Thoracic aorta (tissue), 2 donors: ENCODE results near the gene HSF2BP. TPM values are rescaled to one million over a fixed set of nuclear protein-coding genes. Genes with fewer than 3 reads are reported as not detected.

Experiments
- ATAC-seq: fragments of 150-250 bp; one replicate; pipeline ENCODE4 v1.8.0; 2017; ENCODE audit warnings: low read depth; ENCODE audit not compliant: insufficient number of reproducible peaks, low FRiP score
- DNase-seq: peaks from one replicate; pipeline ENCODE4 v3.0.0-alpha.2; 2020; ENCODE audit warnings: low spot score
- H3K27ac ChIP-seq, 2 donors: fragments of 200-600 bp; sonication (generic); 1 replicate in 1 of 2; 2 replicates in 1 of 2; pipeline ENCODE4 v1.5.1; 2016; ENCODE audit warnings: mild to moderate bottlenecking in 2 of 2, moderate library complexity in 2 of 2
- H3K27me3 ChIP-seq: fragments of 200-600 bp; sonication (generic); replicated peaks from 2 replicates; pipeline ENCODE4 v1.6.0; 2016; ENCODE audit warnings: mild to moderate bottlenecking; ENCODE audit not compliant: insufficient read depth
- H3K36me3 ChIP-seq: fragments of 200-600 bp; sonication (generic); one replicate; pipeline ENCODE4 v1.5.1; 2016
- H3K4me1 ChIP-seq, 2 donors: fragments of 200-600 bp; sonication (generic); 1 replicate in 1 of 2; 2 replicates in 1 of 2; pipeline versions ENCODE4 v1.5.1 to v1.6.0; 2016; ENCODE audit warnings: low read depth in 2 of 2, mild to moderate bottlenecking in 1 of 2; ENCODE audit not compliant: control insufficient read depth in 1 of 2
- H3K4me3 ChIP-seq: fragments of 200-600 bp; sonication (generic); 2 replicates; pipeline ENCODE4 v1.5.1; 2016; ENCODE audit warnings: mild to moderate bottlenecking
- H3K9me3 ChIP-seq: fragments of 200-600 bp; sonication (generic); 2 replicates; pipeline ENCODE4 v1.5.1; 2016
- total RNA-seq, 2 donors: library from RNA; depleted of rRNA; stranded (reverse); fragments of >200 nt; gene quantifications; one replicate each; pipeline versions ENCODE4 v1.1.0 to v1.2.3, GENCODE V29; 2016
- TF ChIP-seq, protein P1 (sequence below): fragments of 200-600 bp; sonication (generic); IDR thresholded peaks from one replicate; pipeline ENCODE4 v1.5.1; 2019; ENCODE audit warnings: antibody characterized with exemption

The HSF2BP gene
- total RNA-seq = under 1 TPM in 1 of 2 donors, not detected in 1; 0.78 TPM

DNA sequence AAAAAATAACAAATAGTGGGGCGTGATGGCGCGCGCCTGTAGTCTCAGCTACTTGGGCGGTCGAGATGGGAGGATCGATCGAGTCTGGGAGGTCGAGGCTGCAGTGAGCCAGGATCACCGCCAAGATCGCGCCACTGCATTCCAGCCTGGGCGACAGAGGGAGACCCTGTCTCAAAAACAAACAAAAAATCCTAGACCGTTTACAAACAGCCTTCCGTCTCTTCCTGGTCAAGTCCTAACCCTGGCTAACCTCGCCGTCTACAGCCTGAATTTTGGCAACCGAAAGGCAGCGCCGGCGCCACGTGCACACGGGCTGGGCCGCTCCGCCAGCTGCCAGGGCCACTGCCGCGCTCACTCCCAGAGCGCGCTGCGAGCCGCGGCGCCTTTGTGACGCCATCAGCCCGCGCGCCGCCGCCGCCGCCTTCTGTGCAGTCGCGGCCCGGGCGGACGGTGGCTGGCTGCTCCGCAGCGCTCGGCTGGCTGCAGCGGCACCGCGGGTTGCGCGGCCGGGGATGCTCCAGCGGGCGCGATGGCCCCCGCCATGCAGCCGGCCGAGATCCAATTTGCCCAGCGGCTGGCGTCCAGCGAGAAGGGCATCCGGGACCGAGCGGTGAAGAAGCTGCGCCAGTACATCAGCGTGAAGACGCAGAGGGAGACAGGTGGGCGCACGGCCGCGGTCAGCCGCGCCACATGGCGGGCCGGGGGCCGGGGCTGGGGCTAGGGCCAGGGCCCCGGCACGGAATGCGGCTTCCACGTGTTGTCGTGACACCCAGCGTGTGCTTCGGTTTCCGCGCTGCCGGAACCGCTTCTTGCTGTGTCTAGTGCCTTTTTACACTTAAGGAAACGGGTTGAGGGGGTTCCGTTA, at the start of gene HSF2BP, which contains the start of gene RRP1B:
TSS of gene HSF2BP (minus strand) at position 353 of the 865 bp plus-strand sequence. CDS start 1,392 bp downstream, outside the sequence.
TSS of gene RRP1B (plus strand) at position 425 of the 865 bp plus-strand sequence. CDS start at position 530, 105 bp downstream.
- Histone ChIP-seq H3K36me3 (no peaks in the 10 kb centered on the region), H3K27ac (peak within 1 kb of the TSS; percentile 64 to 72), H3K27me3 (no peaks in the 10 kb centered on the region), H3K9me3 (no peaks in the 10 kb centered on the region), H3K4me1 (peaks cover 8 to 26% of the 10 kb centered on the region in 2 donors), H3K4me3 (peak within 1 kb of the TSS; percentile 73)
- ATAC-seq = peak; percentile 70
- no peak for DNase-seq
- TF ChIP-seq, protein P1, sequence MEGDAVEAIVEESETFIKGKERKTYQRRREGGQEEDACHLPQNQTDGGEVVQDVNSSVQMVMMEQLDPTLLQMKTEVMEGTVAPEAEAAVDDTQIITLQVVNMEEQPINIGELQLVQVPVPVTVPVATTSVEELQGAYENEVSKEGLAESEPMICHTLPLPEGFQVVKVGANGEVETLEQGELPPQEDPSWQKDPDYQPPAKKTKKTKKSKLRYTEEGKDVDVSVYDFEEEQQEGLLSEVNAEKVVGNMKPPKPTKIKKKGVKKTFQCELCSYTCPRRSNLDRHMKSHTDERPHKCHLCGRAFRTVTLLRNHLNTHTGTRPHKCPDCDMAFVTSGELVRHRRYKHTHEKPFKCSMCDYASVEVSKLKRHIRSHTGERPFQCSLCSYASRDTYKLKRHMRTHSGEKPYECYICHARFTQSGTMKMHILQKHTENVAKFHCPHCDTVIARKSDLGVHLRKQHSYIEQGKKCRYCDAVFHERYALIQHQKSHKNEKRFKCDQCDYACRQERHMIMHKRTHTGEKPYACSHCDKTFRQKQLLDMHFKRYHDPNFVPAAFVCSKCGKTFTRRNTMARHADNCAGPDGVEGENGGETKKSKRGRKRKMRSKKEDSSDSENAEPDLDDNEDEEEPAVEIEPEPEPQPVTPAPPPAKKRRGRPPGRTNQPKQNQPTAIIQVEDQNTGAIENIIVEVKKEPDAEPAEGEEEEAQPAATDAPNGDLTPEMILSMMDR = no peak

DNA sequence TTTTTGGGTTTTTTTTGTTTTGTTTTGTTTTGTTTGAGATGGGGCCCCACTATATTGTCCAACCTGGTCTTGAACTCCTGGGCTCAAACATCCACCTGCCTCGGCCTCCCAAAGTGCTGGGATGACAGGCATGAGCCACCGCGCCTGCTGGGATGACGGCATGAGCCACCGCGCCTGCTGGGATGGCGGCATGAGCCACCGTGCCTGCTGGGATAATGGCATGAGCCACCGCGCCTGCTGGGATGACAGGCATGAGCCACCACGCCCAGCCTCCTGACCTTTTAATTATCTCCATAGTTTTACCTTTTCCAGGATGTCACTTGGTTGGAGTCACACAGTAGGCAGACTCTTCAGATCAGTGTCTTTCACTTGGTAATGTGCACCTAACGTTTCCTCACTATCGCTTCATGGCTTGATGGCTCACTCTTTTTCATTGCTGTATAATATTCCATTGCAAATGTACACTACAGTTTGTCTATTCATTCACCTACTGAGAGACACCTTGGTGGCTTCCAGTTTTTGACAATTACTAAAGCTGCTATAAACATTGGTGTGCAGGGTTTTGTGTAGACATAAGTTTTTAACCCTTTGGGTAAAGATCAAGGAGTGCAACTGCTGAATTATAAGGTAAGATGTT, 49.6 kb upstream of the HSF2BP start:
- H3K4me3 ChIP-seq = no peak overlapping the region
- no peak for DNase-seq
- peaks cover 6 to 17% of the 10 kb centered on the region in 2 donors for H3K4me1 ChIP-seq
- H3K27me3 ChIP-seq = no peaks in the 10 kb centered on the region
- no peak overlapping the region for H3K27ac ChIP-seq
- ATAC-seq = no peak
- TF ChIP-seq, protein P1 = no peak
- no peaks in the 10 kb centered on the region for H3K9me3 ChIP-seq
- no peaks in the 10 kb centered on the region for H3K36me3 ChIP-seq

DNA sequence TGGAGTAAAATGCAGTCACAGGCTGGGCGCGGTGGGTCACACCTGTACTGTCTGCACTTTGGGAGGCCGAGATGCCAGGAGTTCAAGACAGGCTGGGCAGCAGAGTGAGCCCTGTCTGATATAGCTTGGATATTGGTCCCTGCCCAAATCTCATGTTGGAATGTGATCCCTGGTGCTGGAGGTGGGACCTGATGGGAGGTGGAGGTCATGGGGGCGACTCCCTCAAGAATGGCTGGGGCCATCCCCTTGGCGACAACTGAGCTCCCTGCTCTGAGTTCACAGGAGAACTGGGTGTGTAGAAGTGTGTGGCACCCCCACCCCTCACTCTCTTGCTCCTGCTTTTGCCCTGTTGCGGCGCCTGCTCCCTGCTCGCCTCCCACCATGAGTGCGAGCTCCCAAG, 48.2 kb upstream of the HSF2BP start:
- Histone ChIP-seq H3K9me3 (no peaks in the 10 kb centered on the region), H3K27me3 (no peaks in the 10 kb centered on the region), H3K4me3 (no peak overlapping the region), H3K4me1 (peaks cover 16 to 25% of the 10 kb centered on the region in 2 donors), H3K36me3 (no peaks in the 10 kb centered on the region), H3K27ac (no peak overlapping the region)
- ATAC-seq (no peak), DNase-seq (no peak)
- TF ChIP-seq, protein P1 = no peak

DNA sequence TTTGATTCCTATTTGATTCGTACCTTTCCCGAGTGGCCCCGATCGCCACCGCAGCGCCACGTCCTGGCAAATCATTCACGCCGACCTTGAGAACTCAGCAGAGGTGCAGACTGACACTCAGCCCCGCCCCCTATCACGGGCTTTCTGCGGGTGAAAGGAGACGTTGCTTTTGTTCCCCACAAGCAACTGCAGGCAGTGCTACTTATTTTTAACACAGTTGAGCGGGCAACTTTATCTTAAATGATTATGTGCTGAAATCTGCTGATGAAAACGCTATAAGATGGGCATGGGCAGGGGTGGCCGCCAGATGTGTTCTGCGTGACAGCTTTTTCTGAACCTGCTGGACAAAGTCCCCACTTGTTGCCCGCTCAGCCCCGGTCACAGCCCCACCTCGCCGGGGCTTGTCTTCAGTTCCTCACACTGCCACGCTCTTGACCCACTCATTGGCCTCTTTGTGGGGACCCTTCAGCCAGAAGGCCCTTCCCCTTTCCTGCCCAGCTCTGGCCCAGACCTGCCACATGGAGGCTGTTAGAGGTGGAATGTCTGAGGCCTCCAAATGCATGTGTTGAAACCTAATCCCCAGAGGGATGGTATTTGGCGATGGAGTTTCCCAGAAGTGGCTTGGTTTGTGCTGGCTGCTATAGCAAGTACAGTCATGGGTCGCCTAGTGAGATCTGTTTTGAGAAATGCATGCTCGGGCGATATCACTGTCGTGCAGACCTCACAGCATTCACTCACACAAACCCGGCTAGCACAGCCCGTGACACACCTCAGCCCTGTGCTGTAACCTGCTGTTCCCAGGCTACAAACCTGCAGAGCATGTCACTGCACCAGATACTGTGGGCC, 44.0 kb upstream of the HSF2BP start:
- H3K27me3 ChIP-seq = no peaks in the 10 kb centered on the region
- H3K4me1 ChIP-seq = peaks cover 31 to 47% of the 10 kb centered on the region in 2 donors
- no peaks in the 10 kb centered on the region for H3K36me3 ChIP-seq
- peak overlapping the region; percentile 47 for H3K4me3 ChIP-seq
- H3K27ac ChIP-seq = peak overlapping the region; percentile 35 to 76
- DNase-seq (no peak), ATAC-seq (no peak)
- TF ChIP-seq, protein P1 = no peak
- no peaks in the 10 kb centered on the region for H3K9me3 ChIP-seq

DNA sequence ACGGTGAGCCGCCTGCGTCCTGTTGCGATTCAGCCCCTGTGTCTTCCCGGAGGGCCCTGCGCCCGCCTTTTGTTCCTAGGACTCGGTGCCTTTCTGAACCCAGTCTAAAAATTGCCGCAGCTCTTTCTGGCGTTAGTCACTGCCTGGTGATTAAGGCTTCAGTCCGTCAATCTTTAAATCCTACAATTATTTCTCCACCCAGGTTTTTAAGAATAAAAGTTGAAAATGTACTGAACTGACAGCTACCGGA, 43.4 kb upstream of the HSF2BP start:
- Histone ChIP-seq H3K4me3 (peak overlapping the region; percentile 47), H3K9me3 (no peaks in the 10 kb centered on the region), H3K27ac (peak overlapping the region; percentile 35 to 76), H3K36me3 (no peaks in the 10 kb centered on the region), H3K27me3 (no peaks in the 10 kb centered on the region), H3K4me1 (peaks cover 31 to 47% of the 10 kb centered on the region in 2 donors)
- TF ChIP-seq, protein P1 = no peak
- no peak for DNase-seq
- ATAC-seq = no peak
